GM12873 (cell line): ENCODE results near the gene SYT1.

Experiments used
- CTCF ChIP-seq: IDR thresholded peaks from 2 replicates; pipeline ENCODE4 v1.5.1; 2012; ENCODE audit warnings: low read depth, mild to moderate bottlenecking, moderate library complexity, low read length, control low read depth; ENCODE audit not compliant: insufficient read depth; ENCODE audit errors: missing control alignments

Gene SYT1

GRCh38 chr12:79115743-79116142, 251.2 kb downstream of the SYT1 start:
- TF ChIP-seq CTCF, result no peak

- no peak for TF ChIP-seq CTCF
These were observed 255.2 kb downstream of the SYT1 start for GRCh38 chr12:79119796-79120195.

- peak; percentile 46 for TF ChIP-seq CTCF
These were observed 256.9 kb downstream of the SYT1 start for GRCh38 chr12:79121486-79121885.

- no peak for TF ChIP-seq CTCF
These were observed 259.8 kb downstream of the SYT1 start for GRCh38 chr12:79124385-79124784.

GRCh38 chr12:79125358-79125757, 260.8 kb downstream of the SYT1 start:
- no peak for TF ChIP-seq CTCF

- TF ChIP-seq CTCF, result no peak
These were observed 262.7 kb downstream of the SYT1 start for GRCh38 chr12:79127271-79127751.

GRCh38 chr12:79128956-79129355, 264.4 kb downstream of the SYT1 start:
- TF ChIP-seq CTCF, result no peak

GRCh38 chr12:79138872-79139271, 274.3 kb downstream of the SYT1 start:
- TF ChIP-seq CTCF, result no peak
